DOHH2 (cell line): ENCODE measurements around the gene ARL2BP.

Experiments used
- CTCF ChIP-seq: fragments of 200-600 bp; sonication (generic); IDR thresholded peaks from one replicate; pipeline ENCODE4 v1.5.1; 2014; ENCODE audit warnings: antibody characterized with exemption, mild to moderate bottlenecking, low read depth, low read length; ENCODE audit not compliant: poor library complexity, severe bottlenecking
- EZH2phosphoT487 ChIP-seq: fragments of 200-600 bp; sonication (generic); IDR thresholded peaks from 2 replicates; pipeline ENCODE4 v1.6.1; 2017; ENCODE audit warnings: borderline replicate concordance, mild to moderate bottlenecking, antibody characterized with exemption, low read length, moderate library complexity, mixed read lengths

GRCh38 chr16:57238682-57239081 lies 6.4 kb upstream of the ARL2BP start:
- TF ChIP-seq CTCF = no peak
- TF ChIP-seq EZH2phosphoT487 = no peak
